HepG2 (cell line): Measurements from ENCODE around the gene SERPINA6. TPM values are rescaled to one million over a fixed set of nuclear protein-coding genes. Genes with fewer than 3 reads are reported as not detected.

ENCODE experiments used
- ATAC-seq: fragments of 200-7000 bp; cut with Tn5 transposase; 3 replicates; pipeline ENCODE4 v1.9.1; 2020; ENCODE audit warnings: mild to moderate bottlenecking, moderate library complexity
- BruUV-seq: library from RNA; stranded (reverse); fragments of 400-500 nt; replicated peaks from 2 replicates; lab custom pipeline; 2021; lab: Mats Ljungman, UMichigan
- CTCF ChIA-PET: fragments of 300-600 bp; formaldehyde crosslinking; extraction: SDS; loops from one replicate; lab custom pipeline; 2021; ENCODE audit warnings: low total read pairs, inconsistent platforms, low intra/inter-chr PET ratio; lab: Yijun Ruan, JAX
- POLR2A ChIA-PET: fragments of 350-600 bp; sonication (Branson Sonifier 250); formaldehyde crosslinking; loops from one replicate; lab custom pipeline; 2020; ENCODE audit warnings: antibody characterized with exemption, inconsistent platforms; lab: Yijun Ruan, JAX
- DNase-seq: peaks from one replicate; pipeline ENCODE4 v3.0.0-alpha.2; 2015; ENCODE audit warnings: low spot score
- FAIRE-seq: peaks from 3 replicates; lab custom pipeline; 2011; peaks lifted over from hg19 to GRCh38; lab: Jason Lieb, UNC
- H2AFZ ChIP-seq: one replicate; pipeline ENCODE4 v1.6.1; 2011; ENCODE audit warnings: low read length, inconsistent platforms
- H3K27ac ChIP-seq: fragments of 300-600 bp; 3 replicates; pipeline ENCODE4 v1.8.0; 2011; ENCODE audit warnings: mixed run types, mild to moderate bottlenecking, mixed read lengths, low read length, inconsistent platforms; ENCODE audit not compliant: insufficient read depth; ENCODE audit errors: extremely low read length
- H3K27me3 ChIP-seq, 2 experiments: fragments of 200-600 bp in 1 of 2; 2 replicates in 1 of 2; 3 replicates in 1 of 2; pipeline versions ENCODE4 v1.6.0 to v1.8.0; 2011; ENCODE audit warnings: low read length in 2 of 2, mild to moderate bottlenecking in 2 of 2, moderate library complexity in 2 of 2, inconsistent platforms in 1 of 2; ENCODE audit not compliant: insufficient read depth in 2 of 2, control insufficient read depth in 1 of 2
- H3K36me3 ChIP-seq, 2 experiments: fragments of 200-600 bp in 1 of 2; replicated peaks in 1 of 2; 2 replicates in 1 of 2; 3 replicates in 1 of 2; pipeline versions ENCODE4 v1.5.1 to v1.8.0; 2011; ENCODE audit warnings: low read length in 2 of 2, inconsistent platforms in 1 of 2; ENCODE audit not compliant: insufficient read depth in 2 of 2, control insufficient read depth in 1 of 2
- H3K4me1 ChIP-seq: 2 replicates; pipeline ENCODE4 v1.5.1; 2012; ENCODE audit warnings: low read length, inconsistent platforms; ENCODE audit not compliant: insufficient read depth
- H3K4me2 ChIP-seq: 2 replicates; pipeline ENCODE4 v1.6.0; 2011; ENCODE audit warnings: low read depth, low read length, inconsistent platforms
- H3K4me3 ChIP-seq, 3 experiments: fragments of 200-600 bp in 1 of 3; sonication (generic), shearing (Covaris generic) in 1 of 3; replicated peaks in 1 of 3; 2 replicates each; pipeline ENCODE4 v1.5.1; 2011 to 2016; ENCODE audit warnings: low read length in 3 of 3, inconsistent platforms in 2 of 3, low read depth in 2 of 3, mild to moderate bottlenecking in 2 of 3, control low read depth in 1 of 3, mixed read lengths in 1 of 3; ENCODE audit not compliant: insufficient read depth in 1 of 3
- H3K79me2 ChIP-seq: one replicate; pipeline ENCODE4 v1.6.1; 2011; ENCODE audit warnings: low read length, inconsistent platforms; ENCODE audit not compliant: insufficient read depth
- H3K9ac ChIP-seq: 2 replicates; pipeline ENCODE4 v1.6.0; 2011; ENCODE audit warnings: mild to moderate bottlenecking, low read depth, low read length, inconsistent platforms; ENCODE audit not compliant: insufficient read depth
- H3K9me3 ChIP-seq: 2 replicates; pipeline ENCODE4 v1.5.1; 2012; ENCODE audit warnings: mild to moderate bottlenecking, low read length
- H4K20me1 ChIP-seq: 2 replicates; pipeline ENCODE4 v1.6.0; 2011; ENCODE audit warnings: inconsistent platforms, mild to moderate bottlenecking, low read length, moderate library complexity; ENCODE audit not compliant: insufficient read depth
- ARNT2 ChIP-seq: sonication (generic); formaldehyde crosslinking; IDR thresholded peaks from 2 replicates; pipeline ENCODE4 v1.8.0; 2022; ENCODE audit warnings: mild to moderate bottlenecking, low read depth, missing genetic modification reagents, moderate library complexity
- CHCHD3 ChIP-seq: sonication (generic); formaldehyde crosslinking; IDR thresholded peaks from 2 replicates; pipeline ENCODE4 v1.8.0; 2022; ENCODE audit warnings: mild to moderate bottlenecking, missing genetic modification reagents, moderate library complexity
- CSRNP2 ChIP-seq: sonication (generic); formaldehyde crosslinking; conservative IDR thresholded peaks from 2 replicates; pipeline ENCODE4 v1.8.0; 2022; ENCODE audit warnings: low read depth, missing genetic modification reagents
- LBX2 ChIP-seq: sonication (generic); formaldehyde crosslinking; IDR thresholded peaks from 2 replicates; pipeline ENCODE4 v1.5.0; 2020; ENCODE audit warnings: missing genetic modification reagents, mild to moderate bottlenecking, borderline replicate concordance
- NFATC3 ChIP-seq: sonication (generic); formaldehyde crosslinking; IDR thresholded peaks from 2 replicates; pipeline ENCODE4 v1.5.1; 2020; ENCODE audit warnings: mild to moderate bottlenecking, missing genetic modification reagents
- PITX1 ChIP-seq: sonication (generic); formaldehyde crosslinking; IDR thresholded peaks from 2 replicates; pipeline ENCODE4 v1.5.1; 2020; ENCODE audit warnings: mild to moderate bottlenecking, missing genetic modification reagents
- POLR2A ChIP-seq, 2 experiments: IDR thresholded peaks; 2 replicates each; pipeline ENCODE4 v1.6.1; 2011; ENCODE audit warnings: low read depth in 2 of 2, low read length in 2 of 2, mild to moderate bottlenecking in 1 of 2, moderate library complexity in 1 of 2; ENCODE audit not compliant: insufficient read depth in 1 of 2
- RNF2 ChIP-seq: fragments of 450-650 bp; conservative IDR thresholded peaks from 2 replicates; pipeline ENCODE4 v1.6.1; 2016; ENCODE audit warnings: low read depth
- TCF12 ChIP-seq, 2 experiments: fragments of 450-650 bp in 1 of 2; sonication (generic) in 1 of 2; formaldehyde crosslinking in 1 of 2; IDR thresholded peaks; 2 replicates each; pipeline versions ENCODE4 v1.6.1 to v1.8.0; 2017 to 2022; ENCODE audit warnings: antibody characterized with exemption in 1 of 2, mild to moderate bottlenecking in 1 of 2, missing genetic modification reagents in 1 of 2, moderate library complexity in 1 of 2
- UBTF ChIP-seq: sonication (generic); formaldehyde crosslinking; IDR thresholded peaks from 2 replicates; pipeline ENCODE4 v1.4.0; 2020; ENCODE audit warnings: mild to moderate bottlenecking, missing genetic modification reagents
- ZNF18 ChIP-seq: sonication (generic); formaldehyde crosslinking; IDR thresholded peaks from 2 replicates; pipeline ENCODE4 v1.8.0; 2022; ENCODE audit warnings: mild to moderate bottlenecking, missing genetic modification reagents; ENCODE audit not compliant: insufficient replicate concordance
- ZNF460 ChIP-seq: sonication (generic); formaldehyde crosslinking; IDR thresholded peaks from 2 replicates; pipeline ENCODE4 v1.5.1; 2020; ENCODE audit warnings: missing genetic modification reagents, mild to moderate bottlenecking, borderline replicate concordance
- WGBS: methylation state at CpG from one replicate; pipeline ENCODE4 v1.1.6; 2017; ENCODE audit warnings: low lambda C conversion rate; 5-methylcytosine and 5-hydroxymethylcytosine counted together
- in situ Hi-C: cut with HindIII; loops from 2 replicates; pipeline ENCODE4 v1.10.0; 2017; ENCODE audit warnings: low pct_unique_long_range_greater_than_20kb; ENCODE audit not compliant: extremely low pct_ligation_motif_present
- intact Hi-C: fragments of 100-400 bp; cut with micrococcal nuclease; formaldehyde crosslinking; loops from one replicate; pipeline ENCODE4 v1.10.0; 2022; ENCODE audit not compliant: unreplicated experiment
- polyA plus RNA-seq, 8 experiments: library from polyadenylated mRNA; depleted of rRNA in 3 of 8; stranded (reverse) in 7 of 8; unstranded in 1 of 8; fragments of >200 nt; fragmentation: Illumina TruSeq in 4 of 8; extraction: Trizol in 4 of 8; gene quantifications; 2 replicates each; pipeline versions ENCODE4 v1.2.1 to v1.2.3, GENCODE V29; 2011 to 2016; ENCODE audit warnings: low read depth in 4 of 8, missing spikeins in 1 of 8, mixed read lengths in 1 of 8; ENCODE audit not compliant: insufficient read depth in 1 of 8
- total RNA-seq, 5 experiments: library from RNA; depleted of rRNA; stranded (reverse); fragments of >200 nt; fragmentation: Illumina TruSeq; extraction: Trizol; gene quantifications; 2 replicates each; pipeline ENCODE4 v1.2.3, GENCODE V29; 2016; ENCODE audit warnings: low read depth in 1 of 5

Gene SERPINA6
- total and polyA plus RNA-seq, 2 of the 13 experiments (the other 11 are each of a cell fraction or from before 2014, with no cell fraction given): 260 to 333 TPM

- TF ChIP-seq TCF12 (IDR thresholded peaks at IDR 0.05) (no peak), TCF12 (CRISPR knock-in tag; IDR thresholded peaks at IDR 0.05) (no peak)
These were observed 8.3 kb upstream of the SERPINA6 start (continued) for GRCh38 chr14:94331462-94331861.

- no peaks in the 10 kb centered on the region for H4K20me1 ChIP-seq
- no peak for TF ChIP-seq ARNT2
- no peak for TF ChIP-seq ZNF460 (CRISPR knock-in tag)
- no peak for TF ChIP-seq ZNF18 (CRISPR knock-in tag)
- no peak for TF ChIP-seq LBX2
- no peak for TF ChIP-seq CSRNP2 (CRISPR knock-in tag)
- TF ChIP-seq CHCHD3 (CRISPR knock-in tag): no peak
- TF ChIP-seq PITX1: no peak
- no peak for TF ChIP-seq NFATC3 (CRISPR knock-in tag)
- TF ChIP-seq POLR2A (IDR thresholded peaks at IDR 0.05; ENCODE audit: insufficient read depth in 1 of 2, low read depth in 2 of 2, low read length in 2 of 2): no peak
- TF ChIP-seq UBTF (CRISPR knock-in tag): no peak
- no peak for TF ChIP-seq RNF2
- TF ChIP-seq, all 625 proteins: peak for 0
- Histone ChIP-seq H3K27ac (no peak overlapping the region), H3K27me3 (no peaks in the 10 kb centered on the region), H3K4me2 (no peak overlapping the region), H3K9ac (no peak overlapping the region), H3K9me3 (no peaks in the 10 kb centered on the region), H3K4me3 (no peak overlapping the region), H3K4me1 (peaks cover 80% of the 10 kb centered on the region), H3K36me3 (no peaks in the 10 kb centered on the region), H2AFZ (no peak overlapping the region), H3K79me2 (no peaks in the 10 kb centered on the region)
- ATAC-seq: peak; percentile 49
- CTCF ChIA-PET: no interaction called here
- intact Hi-C loops: no loop called here
- no peak for DNase-seq
- POLR2A ChIA-PET: interaction anchor here (0.9 to 1.8 kb wide), 4 partner anchors 8 to 50 kb away, joined by 3 to 7 read pairs (median 4); partner anchors contain the start of gene SERPINA6
- no TSS peak for BruUV-seq
- FAIRE-seq: no peak
- in situ Hi-C loops: no loop called here
- no CpG with 5 or more reads among the region's 2 CpGs for WGBS
These were observed 7.7 kb upstream of the SERPINA6 start for GRCh38 chr14:94330857-94331256.
